Hematopoietic multipotent progenitor cell treated with erythropoietin and hydrocortisone succinate and interleukin-3 and kit ligand, for 15 days (in vitro differentiated cells): ENCODE results near the gene CTNNA3.

Source experiments
- DNase-seq: peaks from one replicate; pipeline ENCODE4 v3.0.0-alpha.2; 2015; ENCODE audit warnings: low spot score

Gene CTNNA3

DNA sequence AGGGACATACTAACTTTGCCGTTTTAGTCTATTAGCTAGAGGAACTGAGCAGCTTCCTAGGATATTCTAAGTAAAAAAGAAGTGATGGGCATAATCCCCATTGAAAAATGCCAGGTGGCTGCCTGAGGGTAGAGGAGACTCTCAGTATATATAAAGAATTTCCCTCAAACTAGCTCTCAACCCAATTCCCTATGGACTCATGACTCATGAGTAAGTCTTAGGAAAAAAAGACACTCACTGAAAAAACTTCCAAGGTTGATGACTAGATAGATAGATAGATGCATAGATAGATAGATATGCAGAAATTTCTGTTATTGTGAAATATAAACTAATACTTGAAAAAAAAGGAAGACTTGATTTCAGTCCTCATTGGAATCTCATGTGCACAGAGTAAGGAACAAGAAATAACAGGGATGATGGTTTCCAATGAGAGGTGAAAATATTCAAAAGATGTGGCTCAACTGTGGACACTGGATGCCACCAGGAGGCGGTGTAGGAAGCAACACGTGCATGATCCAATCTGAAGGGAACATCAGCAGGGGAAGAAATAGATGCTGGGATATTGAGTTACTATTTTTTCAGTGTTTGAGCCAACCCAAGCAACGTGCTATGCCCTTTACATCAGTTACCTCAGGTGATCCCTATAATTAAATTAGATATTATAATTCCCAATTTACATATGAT lies 1481.1 kb downstream of the CTNNA3 start:
- no peak for DNase-seq

DNA sequence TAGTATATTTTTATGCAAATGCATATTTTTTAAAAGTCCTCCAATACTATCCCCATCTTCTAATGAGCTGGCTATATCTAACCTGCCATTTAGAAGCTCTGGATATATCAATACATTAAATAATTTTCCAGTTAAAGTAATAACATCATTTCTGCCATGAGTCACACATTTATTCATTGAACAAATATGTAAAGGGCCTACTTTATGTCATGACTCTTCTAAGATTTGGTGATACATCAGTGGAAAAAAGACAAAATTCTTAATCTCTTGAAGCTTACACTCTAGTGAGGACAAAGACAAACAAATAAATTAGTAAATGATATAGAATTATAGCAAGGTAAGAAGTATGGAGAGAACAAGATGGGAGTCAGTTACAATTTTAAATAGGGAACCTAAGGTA lies 1487.0 kb downstream of the CTNNA3 start:
- DNase-seq, result no peak

GRCh38 chr10:66204838-66205237 lies 1491.2 kb downstream of the CTNNA3 start:
- DNase-seq, result no peak

- no peak for DNase-seq
Measured at GRCh38 chr10:66202101-66202500, 1493.9 kb downstream of the CTNNA3 start.

DNA sequence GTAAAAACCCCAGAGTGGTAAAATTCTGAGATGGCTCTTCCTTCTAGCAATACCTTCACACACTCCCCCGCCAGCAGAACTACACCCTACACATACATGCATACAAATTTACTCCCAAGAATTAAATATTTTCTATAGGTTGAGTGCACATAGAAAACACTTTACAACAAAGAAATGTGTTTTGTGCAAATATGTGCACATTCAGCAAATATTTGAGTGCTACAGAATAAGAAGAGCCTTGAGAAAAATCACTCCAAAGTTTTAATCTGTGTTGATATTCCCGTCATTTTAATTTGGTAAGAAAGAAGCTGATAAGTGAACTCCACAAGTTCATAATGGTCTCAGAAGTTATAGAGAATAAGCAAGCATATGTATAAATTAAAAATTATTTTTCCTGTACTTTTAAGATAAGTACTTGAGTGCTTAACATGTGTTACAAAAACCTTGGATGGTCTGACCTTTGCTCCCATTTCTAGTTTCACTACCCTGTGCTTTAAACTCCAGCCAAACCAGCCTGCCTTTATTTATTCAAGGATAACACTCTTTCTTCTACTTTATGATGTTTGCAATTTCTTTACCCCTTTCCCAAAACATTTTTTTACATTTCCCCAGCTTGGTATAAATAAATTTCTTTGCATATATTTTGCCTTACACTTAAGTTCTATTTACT lies 1503.7 kb downstream of the CTNNA3 start:
- DNase-seq, result no peak

- DNase-seq, result no peak
Measured at GRCh38 chr10:66190413-66190812, 1505.6 kb downstream of the CTNNA3 start.

- DNase-seq, result no peak
Measured at GRCh38 chr10:66189271-66189670, 1506.7 kb downstream of the CTNNA3 start.

GRCh38 chr10:66187053-66187733 lies 1508.8 kb downstream of the CTNNA3 start:
- no peak for DNase-seq

GRCh38 chr10:66183028-66183427 lies 1513.0 kb downstream of the CTNNA3 start:
- DNase-seq, result no peak

- DNase-seq, result peak; percentile 43
Measured at GRCh38 chr10:66180581-66181318, 1515.2 kb downstream of the CTNNA3 start.

DNA sequence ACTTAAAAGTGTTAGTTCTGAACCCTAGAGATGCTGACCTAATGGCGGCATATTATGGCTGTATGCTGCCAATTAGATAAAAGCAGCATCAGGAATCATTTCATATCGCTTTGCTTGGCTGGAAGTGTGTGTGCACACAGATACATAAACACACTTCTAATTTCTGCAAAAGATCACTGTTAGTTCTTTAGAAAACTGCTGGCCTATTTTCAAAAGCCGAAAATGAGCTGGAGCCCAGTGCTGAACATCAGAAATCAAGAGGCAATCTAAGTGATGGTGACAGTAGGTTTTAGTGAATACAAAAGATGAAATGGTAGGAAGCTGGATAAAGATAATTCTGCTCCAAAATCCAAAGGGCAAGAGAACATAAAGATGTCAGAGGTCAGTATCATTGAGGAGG lies 1516.0 kb downstream of the CTNNA3 start:
- no peak for DNase-seq

GRCh38 chr10:66176772-66177171 lies 1519.2 kb downstream of the CTNNA3 start:
- no peak for DNase-seq

DNA sequence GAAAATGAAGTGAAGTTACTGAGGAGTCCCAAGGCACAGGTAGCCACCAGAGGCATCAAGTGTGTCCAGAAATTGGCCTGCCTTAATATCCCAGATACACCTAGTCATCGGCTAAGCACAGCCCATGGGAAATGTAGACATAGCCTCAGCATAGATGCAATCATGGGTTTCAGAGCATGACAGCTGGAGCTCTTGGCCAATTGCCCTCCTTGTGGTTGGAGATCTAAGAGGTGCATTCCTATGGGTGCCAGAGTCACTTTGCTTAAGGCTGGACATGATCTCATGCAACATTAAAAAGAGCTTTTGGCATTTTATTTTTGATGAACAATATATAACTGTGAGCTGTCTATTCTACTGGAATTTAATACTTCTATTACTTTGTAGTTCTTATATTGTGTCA lies 1528.2 kb downstream of the CTNNA3 start:
- no peak for DNase-seq

GRCh38 chr10:66162560-66163143 lies 1533.3 kb downstream of the CTNNA3 start:
- no peak for DNase-seq

DNA sequence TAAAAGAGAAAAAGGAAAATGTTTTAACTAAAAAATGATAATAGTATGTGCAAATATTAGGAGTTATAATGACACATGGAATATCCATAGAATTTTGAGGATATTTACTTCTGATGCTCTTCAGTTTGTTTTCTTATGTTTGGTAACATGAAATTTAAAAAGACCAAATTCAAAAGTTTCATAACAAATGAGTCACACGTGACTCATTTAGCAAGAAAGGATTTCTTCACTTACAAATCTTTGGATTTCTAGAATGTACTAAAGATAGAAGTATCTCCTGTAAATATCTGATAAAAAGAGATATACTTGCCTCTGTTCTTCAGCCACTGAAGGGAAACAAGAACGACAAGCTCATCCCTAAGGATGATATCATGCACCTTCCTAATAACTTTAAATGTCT lies 1544.6 kb downstream of the CTNNA3 start:
- no peak for DNase-seq

- no peak for DNase-seq
Measured at GRCh38 chr10:66148312-66148711, 1547.7 kb downstream of the CTNNA3 start.

DNA sequence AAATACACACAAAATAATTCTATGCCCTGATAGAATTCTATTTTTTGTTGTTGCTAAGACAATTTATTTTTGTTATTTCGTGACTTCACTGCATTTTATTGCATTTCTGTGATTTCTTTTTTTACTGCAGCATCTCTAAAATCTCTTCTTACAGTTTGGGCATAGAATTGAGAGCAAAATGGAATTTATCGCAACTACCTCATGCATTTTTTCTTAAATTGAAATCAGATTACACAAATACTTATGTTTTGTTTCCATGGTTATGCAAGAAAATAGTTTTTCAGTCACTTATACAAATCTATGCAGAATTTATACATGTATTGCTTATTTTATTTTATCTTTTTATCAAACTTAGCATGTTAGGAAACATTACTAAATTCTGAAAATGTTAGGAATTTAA lies 1552.0 kb downstream of the CTNNA3 start:
- no peak for DNase-seq

GRCh38 chr10:66102756-66103155 lies 1593.2 kb downstream of the CTNNA3 start:
- DNase-seq, result no peak

DNA sequence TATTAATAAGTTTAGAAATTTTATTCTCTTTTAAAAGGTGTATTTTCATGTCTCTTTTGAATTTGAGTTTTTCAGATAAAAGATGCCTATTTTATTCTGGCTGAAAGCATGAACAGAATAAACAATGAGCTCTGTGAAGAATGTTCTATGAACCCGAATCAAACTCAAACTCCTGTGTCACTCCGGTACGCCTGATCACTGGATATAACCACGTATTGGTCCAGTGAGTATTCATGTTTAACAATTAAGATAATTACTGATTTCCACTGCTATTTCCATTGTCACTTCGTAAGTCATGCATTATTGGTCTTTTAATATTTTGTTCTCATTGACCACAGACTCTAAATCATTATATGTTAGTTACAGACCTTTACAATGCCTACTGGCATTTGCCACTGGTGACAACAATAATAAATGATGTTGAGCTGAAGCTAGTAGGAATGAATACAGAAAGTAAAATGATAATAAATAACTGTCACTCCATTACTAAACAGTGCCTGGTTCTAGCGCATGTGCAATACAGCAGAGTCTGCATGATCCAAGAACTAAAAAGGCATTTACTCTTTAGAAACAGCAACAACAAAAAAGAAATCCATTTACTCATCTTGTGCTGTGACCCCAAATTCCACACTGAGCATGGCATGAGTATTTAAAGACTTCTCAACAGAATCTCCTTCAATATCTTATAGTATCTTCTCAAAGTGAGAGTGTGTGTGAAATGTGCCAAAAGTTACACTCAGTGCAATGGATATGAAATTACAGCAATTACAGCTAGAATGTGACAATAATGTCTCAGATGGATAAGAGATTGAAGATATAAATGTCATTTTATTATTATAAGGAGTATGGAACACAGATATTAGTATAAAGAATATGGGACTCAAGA lies 1597.2 kb downstream of the CTNNA3 start:
- DNase-seq, result no peak

DNA sequence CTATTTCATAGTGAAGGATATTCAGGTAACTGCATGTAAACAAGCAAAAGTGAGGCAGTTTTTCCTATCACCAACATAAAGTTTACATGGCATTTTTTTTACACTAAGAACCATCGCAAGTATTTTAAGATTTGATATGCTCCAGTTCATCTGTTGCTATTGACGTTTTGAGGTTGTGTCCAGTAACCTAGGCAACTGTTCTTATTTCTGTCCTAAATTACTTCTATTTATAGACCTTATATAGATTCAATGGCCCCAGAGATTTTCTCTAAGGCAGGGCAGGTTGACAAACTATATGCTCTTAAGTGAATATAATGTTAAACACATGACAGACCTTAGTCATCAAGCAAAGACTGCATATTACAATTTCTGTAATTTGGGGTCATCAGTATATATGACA lies 1600.4 kb downstream of the CTNNA3 start:
- DNase-seq, result no peak

- no peak for DNase-seq
Measured at GRCh38 chr10:66085906-66086305, 1610.1 kb downstream of the CTNNA3 start.
